ENCODE measurements around the gene CACNA1B. TPM values are rescaled to one million over a fixed set of nuclear protein-coding genes. Genes with fewer than 3 reads are reported as not detected.

CACNA1B gene
- total and polyA plus RNA-seq, 2 of the 4 experiments (the other 2 are of a cell fraction): 0.02 TPM; not detected in 1

- CTCF ChIA-PET: no interaction called here
- intact Hi-C loops (cut with micrococcal nuclease): no loop called here
These were observed 195.3 kb downstream of the CACNA1B start for GRCh38 chr9:138072897-138073296.

More at GRCh38 chr9:138072897-138073296, 195.3 kb downstream of the CACNA1B start:
- WGBS, 2 experiments (ENCODE audit: extremely low coverage in 2 of 2, insufficient read length in 1 of 2): 61% methylated on average over 4 of the region's 9 CpGs; no CpG with 5 or more reads in 1 of the 2 experiments
- no peaks in the 10 kb centered on the region for H3K27me3 ChIP-seq (ENCODE audit: control insufficient read depth, insufficient read depth, low read length)
- H2AK5ac ChIP-seq (ENCODE audit: low read depth, low read length): no peak overlapping the region
- H4K5ac ChIP-seq (ENCODE audit: low read depth, low read length): no peak overlapping the region
- no peak overlapping the region for H3K4ac ChIP-seq (ENCODE audit: low read depth, low read length)
- no peak overlapping the region for H2AK9ac ChIP-seq (replicated peaks; ENCODE audit: low read depth, low read length, poor library complexity)
- in situ Hi-C loops (cut with MboI; ENCODE audit: low sequenced_read_pairs) (no loop called here), dilution Hi-C loops (cut with HindIII; ENCODE audit: low sequenced_read_pairs, unreplicated experiment) (no loop called here)
- H3K79me1 ChIP-seq (ENCODE audit: low read depth in 1 of 2, low read length in 2 of 2): no peaks in the 10 kb centered on the region
- no peak overlapping the region for H3K4me3 ChIP-seq (ENCODE audit: insufficient read depth, low read depth, low read length)
- no peak overlapping the region for H2BK20ac ChIP-seq (ENCODE audit: low read depth, low read length)
- POLR2A ChIA-PET (ENCODE audit: unreplicated experiment): no interaction called here
- H3K9me1 ChIP-seq (ENCODE audit: insufficient read depth, low read length): no peaks in the 10 kb centered on the region
- no peak overlapping the region for H3K9ac ChIP-seq (ENCODE audit: low read depth, low read length)
- H3K4me2 ChIP-seq (ENCODE audit: low read depth, low read length): no peak overlapping the region
- H3K36me3 ChIP-seq (ENCODE audit: control insufficient read depth, insufficient read depth, low read length): no peaks in the 10 kb centered on the region
- no peak overlapping the region for H4K8ac ChIP-seq (ENCODE audit: low read depth in 2 of 2, low read length in 2 of 2)
- no peak overlapping the region for H2AFZ ChIP-seq (replicated peaks; ENCODE audit: low read length, poor library complexity)
- no peak overlapping the region for H3K18ac ChIP-seq (ENCODE audit: low read depth, low read length)
- H3K4me1 ChIP-seq (ENCODE audit: control insufficient read depth, insufficient read depth, low read length): no peaks in the 10 kb centered on the region
- no peak overlapping the region for H3K27ac ChIP-seq (ENCODE audit: insufficient read depth, low read length)
- H2BK5ac ChIP-seq (ENCODE audit: low read depth, low read length, poor library complexity, severe bottlenecking): no peak overlapping the region
- no peak overlapping the region for H3K56ac ChIP-seq (ENCODE audit: extremely low read depth, insufficient read depth, low read length)
- H2BK120ac ChIP-seq (ENCODE audit: low read depth, low read length): no peak overlapping the region
- DNase-seq (no peak), ATAC-seq (ENCODE audit: low read depth) (no peak)
- H4K20me1 ChIP-seq (ENCODE audit: insufficient read depth, low read length): no peaks in the 10 kb centered on the region
- no peak overlapping the region for H3K14ac ChIP-seq (replicated peaks; ENCODE audit: low read depth, low read length)
- H2BK15ac ChIP-seq (ENCODE audit: low read depth, low read length): no peak overlapping the region
- no peak overlapping the region for H4K91ac ChIP-seq (ENCODE audit: insufficient read depth, low read depth, low read length)
- H3K9me3 ChIP-seq (ENCODE audit: control insufficient read depth, insufficient read depth, low read length): peaks cover 69% of the 10 kb centered on the region
- TF ChIP-seq RAD21 (IDR thresholded peaks at IDR 0.05; ENCODE audit: low read length): no peak
- TF ChIP-seq MAZ (IDR thresholded peaks at IDR 0.05; ENCODE audit: borderline replicate concordance, low read depth, low read length): no peak
- no peak for TF ChIP-seq FOS (IDR thresholded peaks at IDR 0.05; ENCODE audit: low read depth, low read length)
- no peak overlapping the region for H3K23ac ChIP-seq (ENCODE audit: low read depth, low read length)
- BruUV-seq (replicated peaks): no TSS peak

All from IMR-90 (cell line).